GM23248 (cell line): Measurements from ENCODE around the gene MICAL2.

Experiments
- EZH2 ChIP-seq: fragments of 200-600 bp; sonication (generic); IDR thresholded peaks from 2 replicates; pipeline ENCODE4 v1.6.1; 2018; ENCODE audit warnings: antibody characterized with exemption, mild to moderate bottlenecking; ENCODE audit not compliant: insufficient read depth, poor library complexity, severe bottlenecking
- EZH2phosphoT487 ChIP-seq: fragments of 200-600 bp; sonication (generic); IDR thresholded peaks from 2 replicates; pipeline ENCODE4 v1.6.1; 2018; ENCODE audit warnings: antibody characterized with exemption, moderate library complexity, mild to moderate bottlenecking, low read depth; ENCODE audit not compliant: insufficient read depth

GRCh38 chr11:12275818-12276217 lies 165.4 kb downstream of the MICAL2 start:
- TF ChIP-seq EZH2 (no peak), EZH2phosphoT487 (no peak)
